ENCODE results near the gene PCDHA1.

The PCDHA1 gene

GRCh38 chr5:140926443-140927227 lies 140.7 kb downstream of the PCDHA1 start:
- DNase-seq, result peak; percentile 72 to 95

- DNase-seq, result peak in 1 of 2 experiments; percentile 59
Observed at GRCh38 chr5:140927228-140927573, 141.3 kb downstream of the PCDHA1 start.

DNA sequence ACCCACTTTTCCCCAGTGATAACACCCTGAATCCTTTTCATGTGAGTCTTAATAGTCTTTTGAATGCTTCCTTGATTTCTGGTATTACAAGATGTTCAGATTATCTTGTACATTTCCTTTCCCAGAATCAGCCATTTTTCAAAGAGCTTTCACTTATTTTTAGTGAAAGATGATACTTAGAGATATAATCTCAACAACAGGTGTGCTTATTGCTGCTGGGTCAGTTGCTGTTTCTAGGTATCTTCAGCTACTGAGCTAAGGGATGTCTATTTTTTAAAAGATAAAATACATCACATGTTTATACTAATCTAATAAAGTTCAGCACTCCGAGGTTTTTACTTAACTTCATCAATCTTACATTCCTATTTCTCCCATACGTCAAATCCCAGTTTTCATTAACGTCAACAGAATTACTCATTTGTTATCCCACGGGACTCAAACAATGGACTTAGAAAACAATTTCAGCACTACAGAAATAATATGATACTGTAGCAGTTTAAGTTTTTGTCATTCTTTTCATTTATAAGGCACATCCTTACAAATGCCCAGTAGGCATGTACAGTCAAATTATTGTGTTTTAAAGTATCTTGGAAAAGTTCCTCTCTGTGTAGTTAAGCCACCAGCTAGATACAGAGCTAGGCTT lies 149.1 kb downstream of the PCDHA1 start:
- no peak for DNase-seq

GRCh38 chr5:140946578-140946977 lies 160.6 kb downstream of the PCDHA1 start:
- no peak for DNase-seq

GRCh38 chr5:140951636-140952035 lies 165.7 kb downstream of the PCDHA1 start:
- no peak for DNase-seq

DNA sequence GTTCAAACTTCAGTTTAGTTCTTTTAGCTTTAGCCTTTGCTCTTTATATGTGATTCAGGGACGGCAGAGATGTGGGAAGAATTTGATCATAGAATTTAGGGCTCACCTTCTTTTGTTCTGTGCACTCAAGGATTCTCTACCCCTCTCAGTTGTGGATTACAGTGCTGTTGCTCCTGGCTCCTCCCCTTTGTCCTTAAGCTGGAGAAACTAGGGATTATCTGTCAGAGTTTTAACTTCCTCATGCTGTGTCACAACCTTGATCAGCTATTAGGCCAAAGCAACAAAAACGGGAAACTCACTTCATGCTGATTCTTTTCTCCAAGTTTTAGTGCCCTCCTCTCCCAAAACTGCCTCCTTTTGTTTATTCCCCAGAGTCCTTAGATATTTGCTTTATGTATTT lies 167.3 kb downstream of the PCDHA1 start:
- no peak for DNase-seq

DNA sequence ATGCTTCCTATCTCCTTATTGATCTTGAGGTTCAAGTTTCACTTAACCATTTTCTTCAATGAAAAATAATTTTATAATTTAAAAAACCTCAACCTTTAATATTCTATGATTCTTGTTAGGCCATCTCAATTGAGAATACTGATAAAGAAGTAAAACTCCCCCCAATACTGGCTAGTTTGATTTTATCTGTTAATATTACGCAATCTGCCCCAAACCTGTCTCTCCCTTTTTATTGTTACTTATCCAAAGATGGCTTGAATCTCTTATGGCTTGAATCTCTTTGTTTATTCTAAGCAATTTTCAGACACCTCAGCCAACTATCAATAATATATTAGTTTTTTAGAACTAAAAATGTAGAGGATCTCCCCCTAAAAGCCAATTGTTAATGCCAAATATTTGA lies 176.2 kb downstream of the PCDHA1 start:
- DNase-seq, result no peak

- no peak for DNase-seq
Observed at GRCh38 chr5:140964356-140964755, 178.4 kb downstream of the PCDHA1 start.

DNA sequence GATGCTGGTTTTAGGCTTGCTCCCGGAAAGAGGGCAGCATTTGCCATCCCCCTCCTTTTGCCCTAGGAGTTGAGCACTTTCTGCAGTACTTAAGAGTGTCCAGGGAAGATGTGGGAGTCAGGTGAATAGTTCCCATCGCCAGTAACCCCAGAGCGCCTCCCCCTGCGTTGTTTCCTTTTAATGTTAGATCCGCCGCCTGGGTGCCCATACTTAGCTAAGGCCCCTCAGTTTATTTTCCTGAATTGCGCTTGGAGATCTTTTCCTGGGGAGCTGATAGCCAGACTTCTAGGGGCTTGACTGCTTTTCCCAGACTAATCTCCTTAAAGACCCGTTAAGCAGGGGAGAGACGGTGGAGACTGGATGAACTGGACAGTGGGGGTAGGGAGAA lies 180.0 kb downstream of the PCDHA1 start:
- peak in 1 of 2 experiments; percentile 53 for DNase-seq

GRCh38 chr5:140966293-140967225 lies 180.6 kb downstream of the PCDHA1 start, which contains the start of gene PCDHAC2:
PCDHAC2 (plus strand) TSS chr5:140966476; CDS start chr5:140966767, 291 bp downstream.
- peak; percentile 54 to 88 for DNase-seq

- DNase-seq, result no peak
Observed at GRCh38 chr5:140967226-140967893, 181.4 kb downstream of the PCDHA1 start.

GRCh38 chr5:140969880-140970279 lies 183.9 kb downstream of the PCDHA1 start:
- no peak for DNase-seq

DNA sequence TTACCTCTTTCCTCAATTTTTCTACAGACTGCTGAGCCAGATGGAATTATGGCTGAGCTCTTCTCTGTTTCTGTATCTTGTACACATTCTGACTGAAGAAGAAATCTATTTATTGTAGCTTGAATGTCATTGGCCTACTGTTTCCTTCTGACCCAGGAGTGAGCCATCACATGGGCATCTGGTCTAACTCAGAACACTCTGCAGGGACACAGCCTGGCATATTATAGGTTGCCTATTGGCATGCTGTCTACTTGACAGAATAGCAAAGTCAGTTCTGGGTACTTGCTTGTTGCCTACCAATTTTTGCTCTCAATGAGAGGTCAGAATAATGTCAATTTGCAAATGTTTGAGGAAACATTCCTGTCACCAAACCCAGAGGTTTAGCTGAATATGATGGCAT lies 187.6 kb downstream of the PCDHA1 start:
- no peak for DNase-seq

DNA sequence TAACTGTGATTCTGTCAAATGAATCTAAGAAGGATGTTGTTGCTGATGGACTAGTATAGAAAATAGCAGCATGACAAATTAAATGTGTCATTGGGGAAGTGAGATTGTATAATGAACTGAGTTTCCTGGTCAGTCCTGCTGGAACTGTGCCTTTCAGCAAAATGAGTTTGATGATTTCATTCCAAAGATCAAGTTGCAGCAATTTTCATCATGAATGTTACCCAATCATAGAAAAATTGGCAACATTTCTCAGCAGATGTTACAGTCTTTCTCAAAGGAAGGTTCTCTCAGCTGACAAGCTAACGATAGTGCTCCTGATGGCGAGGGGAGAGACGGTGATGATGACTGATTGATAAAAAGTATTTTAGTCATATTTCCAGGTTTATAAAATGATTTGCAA lies 191.1 kb downstream of the PCDHA1 start:
- DNase-seq, result no peak

DNA sequence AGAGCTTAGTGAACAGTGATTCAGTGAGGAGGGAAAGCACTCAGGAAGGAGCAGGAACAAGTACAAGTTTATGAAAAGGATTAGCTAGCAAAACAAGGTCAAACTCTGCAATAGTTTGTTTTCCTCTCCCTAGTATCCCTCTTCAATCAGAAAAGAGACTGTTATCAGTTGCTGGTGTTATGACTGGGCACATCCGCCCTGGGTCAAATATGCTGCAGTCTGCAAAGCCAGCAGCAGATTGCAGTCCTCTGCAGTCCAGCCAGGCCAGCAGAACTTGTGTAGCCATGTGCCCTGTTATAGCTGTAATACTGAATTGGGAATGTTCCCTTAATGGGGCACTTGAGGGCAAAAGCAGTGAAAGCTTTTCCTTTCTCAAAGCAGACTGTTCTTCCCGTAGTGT lies 192.3 kb downstream of the PCDHA1 start:
- DNase-seq, result no peak

GRCh38 chr5:140978983-140979382 lies 193.0 kb downstream of the PCDHA1 start:
- DNase-seq, result no peak

GRCh38 chr5:140982083-140982716 lies 196.3 kb downstream of the PCDHA1 start:
- DNase-seq, result no peak

GRCh38 chr5:140986117-140986521 lies 200.2 kb downstream of the PCDHA1 start:
- DNase-seq, result no peak

GRCh38 chr5:140988100-140988499 lies 202.2 kb downstream of the PCDHA1 start:
- DNase-seq, result no peak

- no peak for DNase-seq
Observed at GRCh38 chr5:140988608-140989007, 202.7 kb downstream of the PCDHA1 start.

- DNase-seq, result no peak
Observed at GRCh38 chr5:140989254-140990020, 203.5 kb downstream of the PCDHA1 start.

DNA sequence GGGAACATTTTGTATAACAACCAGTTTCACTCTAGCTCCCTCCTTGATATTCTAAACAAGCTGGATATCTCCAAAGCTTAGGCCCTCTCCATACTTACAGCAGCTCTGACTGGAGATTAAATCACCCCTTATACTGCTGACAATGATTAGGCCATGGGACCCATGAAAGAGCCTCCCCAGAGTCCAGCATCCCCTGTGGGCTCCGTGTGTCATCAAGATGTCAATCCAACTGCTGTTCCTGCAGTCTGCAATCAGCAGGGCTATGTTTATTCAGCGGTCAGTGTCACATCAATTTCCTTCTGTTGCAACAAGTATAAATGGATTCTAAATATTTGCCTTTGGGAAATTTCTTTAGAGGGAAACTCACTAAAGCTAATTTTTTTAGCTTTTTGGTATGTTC lies 206.9 kb downstream of the PCDHA1 start:
- no peak for DNase-seq
